HepG2 (cell line): ENCODE results near the gene NT5C3B. TPM values are rescaled to one million over a fixed set of nuclear protein-coding genes. Genes with fewer than 3 reads are reported as not detected.

Experiments used
- AGO2 ChIP-seq: fragments of 200-400 bp; formaldehyde crosslinking; optimal IDR thresholded peaks from 2 replicates; pipeline ENCODE3; 2017; ENCODE audit warnings: mild to moderate bottlenecking, low read depth, low read length, moderate library complexity
- EP300 ChIP-seq, 3 experiments: sonication (generic) in 1 of 3; formaldehyde crosslinking in 1 of 3; IDR thresholded peaks; 2 replicates each; pipeline versions ENCODE4 v1.5.1 to v1.6.1; 2011 to 2020; ENCODE audit warnings: low read depth in 2 of 3, low read length in 2 of 3, borderline replicate concordance in 1 of 3, improper control_type of control experiment in 1 of 3, mild to moderate bottlenecking in 1 of 3, missing genetic modification reagents in 1 of 3, moderate library complexity in 1 of 3
- GPN1 ChIP-seq: sonication (generic); formaldehyde crosslinking; IDR thresholded peaks from 2 replicates; pipeline ENCODE4 v1.5.1; 2020; ENCODE audit warnings: missing genetic modification reagents, borderline replicate concordance
- HDAC1 ChIP-seq: sonication (generic); formaldehyde crosslinking; IDR thresholded peaks from 2 replicates; pipeline ENCODE4 v1.5.1; 2020; ENCODE audit warnings: mild to moderate bottlenecking, missing genetic modification reagents
- HIVEP1 ChIP-seq: sonication (generic); formaldehyde crosslinking; IDR thresholded peaks from 2 replicates; pipeline ENCODE4 v1.4.0; 2020; ENCODE audit warnings: mild to moderate bottlenecking, missing genetic modification reagents
- HNRNPL ChIP-seq: fragments of 200-400 bp; formaldehyde crosslinking; IDR thresholded peaks from 2 replicates; pipeline ENCODE4 v1.6.1; 2017; ENCODE audit warnings: mild to moderate bottlenecking, low read depth, low read length
- KLF9 ChIP-seq: IDR thresholded peaks from 2 replicates; pipeline ENCODE4 v1.6.1; 2016; ENCODE audit warnings: low read depth
- LCORL ChIP-seq, 2 experiments: fragments of 450-650 bp in 1 of 2; sonication (generic) in 1 of 2; formaldehyde crosslinking in 1 of 2; IDR thresholded peaks; 2 replicates each; pipeline versions ENCODE4 v1.5.0 to v1.6.1; 2017 to 2020; ENCODE audit warnings: antibody characterized with exemption in 1 of 2, missing genetic modification reagents in 1 of 2
- NBN ChIP-seq: fragments of 450-650 bp; conservative IDR thresholded peaks from 2 replicates; pipeline ENCODE4 v1.6.1; 2017
- PRMT3 ChIP-seq: sonication (generic); formaldehyde crosslinking; IDR thresholded peaks from 2 replicates; pipeline ENCODE4 v1.8.1; 2022; ENCODE audit warnings: low read depth, mild to moderate bottlenecking, moderate library complexity, missing genetic modification reagents, borderline replicate concordance
- REXO4 ChIP-seq: sonication (generic); formaldehyde crosslinking; IDR thresholded peaks from 2 replicates; pipeline ENCODE4 v1.8.0; 2022; ENCODE audit warnings: missing genetic modification reagents, mild to moderate bottlenecking, borderline replicate concordance
- RORA ChIP-seq: sonication (generic); formaldehyde crosslinking; IDR thresholded peaks from 2 replicates; pipeline ENCODE4 v1.5.0; 2020; ENCODE audit warnings: mild to moderate bottlenecking, missing genetic modification reagents, moderate library complexity
- RXRA ChIP-seq: sonication (generic); formaldehyde crosslinking; IDR thresholded peaks from 2 replicates; pipeline ENCODE4 v1.5.1; 2020; ENCODE audit warnings: missing genetic modification reagents
- SMARCE1 ChIP-seq: fragments of 450-650 bp; IDR thresholded peaks from 2 replicates; pipeline ENCODE4 v1.6.1; 2017; ENCODE audit warnings: borderline replicate concordance
- SP2 ChIP-seq: sonication (generic); formaldehyde crosslinking; IDR thresholded peaks from 2 replicates; pipeline ENCODE4 v1.5.1; 2020; ENCODE audit warnings: mild to moderate bottlenecking, missing genetic modification reagents
- TEAD3 ChIP-seq: optimal IDR thresholded peaks from 2 replicates; pipeline ENCODE3; 2016; ENCODE audit warnings: borderline replicate concordance
- YEATS2 ChIP-seq: sonication (generic); formaldehyde crosslinking; IDR thresholded peaks from 2 replicates; pipeline ENCODE4 v1.4.0; 2020; ENCODE audit warnings: missing genetic modification reagents, borderline replicate concordance
- ZNF225 ChIP-seq: sonication (generic); formaldehyde crosslinking; IDR thresholded peaks from 2 replicates; pipeline ENCODE4 v1.4.0; 2020; ENCODE audit warnings: mild to moderate bottlenecking, missing genetic modification reagents
- ZNF263 ChIP-seq: sonication (generic); formaldehyde crosslinking; IDR thresholded peaks from 2 replicates; pipeline ENCODE4 v1.4.0; 2020; ENCODE audit warnings: missing genetic modification reagents
- ZNF569 ChIP-seq: sonication (generic); formaldehyde crosslinking; IDR thresholded peaks from 2 replicates; pipeline ENCODE4 v1.5.0; 2020; ENCODE audit warnings: mild to moderate bottlenecking, missing genetic modification reagents, moderate library complexity, borderline replicate concordance
- ZNF570 ChIP-seq: sonication (generic); formaldehyde crosslinking; IDR thresholded peaks from 2 replicates; pipeline ENCODE4 v1.4.0; 2020; ENCODE audit warnings: mild to moderate bottlenecking, missing genetic modification reagents, borderline replicate concordance
- ZNF672 ChIP-seq: sonication (generic); formaldehyde crosslinking; IDR thresholded peaks from 2 replicates; pipeline ENCODE4 v1.8.1; 2022; ENCODE audit warnings: missing genetic modification reagents
- ZNF720 ChIP-seq: sonication (generic); formaldehyde crosslinking; IDR thresholded peaks from 2 replicates; pipeline ENCODE4 v1.4.0; 2020; ENCODE audit warnings: missing genetic modification reagents
- ZNF724P ChIP-seq: sonication (generic); formaldehyde crosslinking; IDR thresholded peaks from 2 replicates; pipeline ENCODE4 v1.8.0; 2022; ENCODE audit warnings: missing genetic modification reagents, borderline replicate concordance
- polyA plus RNA-seq, 8 experiments: library from polyadenylated mRNA; depleted of rRNA in 3 of 8; stranded (reverse) in 7 of 8; unstranded in 1 of 8; fragments of >200 nt; fragmentation: Illumina TruSeq in 4 of 8; extraction: Trizol in 4 of 8; gene quantifications; 2 replicates each; pipeline versions ENCODE4 v1.2.1 to v1.2.3, GENCODE V29; 2011 to 2016; ENCODE audit warnings: low read depth in 4 of 8, missing spikeins in 1 of 8, mixed read lengths in 1 of 8; ENCODE audit not compliant: insufficient read depth in 1 of 8
- total RNA-seq, 5 experiments: library from RNA; depleted of rRNA; stranded (reverse); fragments of >200 nt; fragmentation: Illumina TruSeq; extraction: Trizol; gene quantifications; 2 replicates each; pipeline ENCODE4 v1.2.3, GENCODE V29; 2016; ENCODE audit warnings: low read depth in 1 of 5
- TF ChIP-seq, protein P1 (sequence below): sonication (generic); formaldehyde crosslinking; IDR thresholded peaks from 2 replicates; pipeline ENCODE4 v1.5.0; 2020; ENCODE audit warnings: missing genetic modification reagents
- TF ChIP-seq, protein P2 (sequence below): IDR thresholded peaks from 2 replicates; pipeline ENCODE4 v1.6.1; 2016
- TF ChIP-seq, protein P3 (sequence below), 2 experiments: fragments of 450-650 bp in 1 of 2; sonication (generic) in 1 of 2; formaldehyde crosslinking; IDR thresholded peaks; 2 replicates each; pipeline versions ENCODE4 v1.5.0 to v1.8.0; 2020 to 2022; ENCODE audit warnings: mild to moderate bottlenecking in 1 of 2, missing genetic modification reagents in 1 of 2

The NT5C3B gene
- total and polyA plus RNA-seq, 2 of the 13 experiments (the other 11 are each of a cell fraction or from before 2014, with no cell fraction given), result 104 to 126 TPM

DNA sequence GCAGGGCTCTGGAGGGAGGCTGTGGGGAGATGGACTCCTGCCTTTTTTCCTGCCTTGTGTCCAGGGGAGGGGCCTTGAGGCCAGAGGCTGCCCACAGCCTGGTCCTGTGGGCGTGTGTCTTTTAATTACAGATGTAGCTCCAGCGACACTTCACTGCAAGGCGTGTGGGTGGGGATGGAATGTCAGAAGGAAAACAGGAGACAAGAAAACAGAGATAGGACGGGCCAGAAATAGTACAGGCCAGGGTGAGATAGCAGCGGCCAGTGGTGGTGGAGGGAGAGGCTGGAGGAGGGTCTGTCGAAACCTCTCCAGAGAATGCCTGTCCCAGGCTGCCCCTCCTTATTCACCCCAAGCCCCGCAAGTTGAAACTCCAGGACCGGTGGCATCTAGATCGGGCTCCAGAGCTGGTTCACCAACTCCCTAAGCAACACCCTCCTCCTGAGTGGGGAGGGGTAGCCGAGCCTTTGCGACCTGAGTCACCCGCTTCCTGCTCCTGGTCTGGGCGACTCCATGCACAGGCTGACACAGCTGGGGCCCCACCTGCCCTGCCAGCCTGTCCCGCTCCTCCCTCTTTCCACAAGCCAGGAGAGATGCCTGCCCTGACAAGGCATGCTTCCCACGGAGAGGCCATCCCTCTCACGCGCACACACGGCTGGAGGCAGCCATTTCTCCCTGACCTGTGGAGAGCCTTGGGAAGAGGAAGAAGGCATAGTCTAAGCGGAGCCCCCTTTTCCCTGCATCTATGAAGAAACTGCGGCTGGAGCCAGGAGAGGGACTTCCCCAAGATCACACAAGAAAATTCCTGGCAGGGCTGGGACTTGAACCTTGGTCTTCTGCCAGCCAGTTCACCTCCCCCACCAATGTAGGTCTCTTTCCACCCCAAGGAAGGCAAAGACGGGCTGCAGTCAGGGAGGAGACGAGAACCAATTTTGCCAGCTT is 42.9 kb downstream of the NT5C3B start (continued):
- TF ChIP-seq ZNF263 (CRISPR knock-in tag), result 0 out of 2 replicates have a peak, but pooled peaks have one; percentile 17
- TF ChIP-seq REXO4 (CRISPR knock-in tag), result no peak
- 0 out of 2 replicates have a peak, but pooled peaks have one; percentile 64 for TF ChIP-seq ZNF569 (CRISPR knock-in tag)
- TF ChIP-seq PRMT3 (CRISPR knock-in tag), result no peak
- TF ChIP-seq RORA (CRISPR knock-in tag), result no peak
- no peak for TF ChIP-seq NBN
- no peak for TF ChIP-seq SP2
- TF ChIP-seq HNRNPL, result peak; percentile 90
- TF ChIP-seq ZNF570, result no peak
- TF ChIP-seq SMARCE1, result no peak
- TF ChIP-seq YEATS2 (CRISPR knock-in tag), result peak; percentile 56; the same call in 1 of the 2 replicates
- TF ChIP-seq, protein P1, sequence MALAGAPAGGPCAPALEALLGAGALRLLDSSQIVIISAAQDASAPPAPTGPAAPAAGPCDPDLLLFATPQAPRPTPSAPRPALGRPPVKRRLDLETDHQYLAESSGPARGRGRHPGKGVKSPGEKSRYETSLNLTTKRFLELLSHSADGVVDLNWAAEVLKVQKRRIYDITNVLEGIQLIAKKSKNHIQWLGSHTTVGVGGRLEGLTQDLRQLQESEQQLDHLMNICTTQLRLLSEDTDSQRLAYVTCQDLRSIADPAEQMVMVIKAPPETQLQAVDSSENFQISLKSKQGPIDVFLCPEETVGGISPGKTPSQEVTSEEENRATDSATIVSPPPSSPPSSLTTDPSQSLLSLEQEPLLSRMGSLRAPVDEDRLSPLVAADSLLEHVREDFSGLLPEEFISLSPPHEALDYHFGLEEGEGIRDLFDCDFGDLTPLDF, result no peak
- TF ChIP-seq AGO2, result no peak
- TF ChIP-seq, protein P2, sequence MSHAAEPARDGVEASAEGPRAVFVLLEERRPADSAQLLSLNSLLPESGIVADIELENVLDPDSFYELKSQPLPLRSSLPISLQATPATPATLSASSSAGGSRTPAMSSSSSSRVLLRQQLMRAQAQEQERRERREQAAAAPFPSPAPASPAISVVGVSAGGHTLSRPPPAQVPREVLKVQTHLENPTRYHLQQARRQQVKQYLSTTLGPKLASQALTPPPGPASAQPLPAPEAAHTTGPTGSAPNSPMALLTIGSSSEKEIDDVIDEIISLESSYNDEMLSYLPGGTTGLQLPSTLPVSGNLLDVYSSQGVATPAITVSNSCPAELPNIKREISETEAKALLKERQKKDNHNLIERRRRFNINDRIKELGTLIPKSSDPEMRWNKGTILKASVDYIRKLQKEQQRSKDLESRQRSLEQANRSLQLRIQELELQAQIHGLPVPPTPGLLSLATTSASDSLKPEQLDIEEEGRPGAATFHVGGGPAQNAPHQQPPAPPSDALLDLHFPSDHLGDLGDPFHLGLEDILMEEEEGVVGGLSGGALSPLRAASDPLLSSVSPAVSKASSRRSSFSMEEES, result no peak
- TF ChIP-seq HDAC1 (CRISPR knock-in tag), result peak; percentile 66
- TF ChIP-seq GPN1 (CRISPR knock-in tag), result no peak
- no peak for TF ChIP-seq ZNF225
- TF ChIP-seq LCORL (IDR thresholded peaks at IDR 0.05), result no peak
- peak; percentile 56; the same call in 1 of the 2 replicates for TF ChIP-seq LCORL (CRISPR knock-in tag; IDR thresholded peaks at IDR 0.05)
- TF ChIP-seq EP300 (IDR thresholded peaks at IDR 0.05; ENCODE audit: low read depth in 2 of 2, low read length in 2 of 2), result no peak; a peak in 1 of 4 replicates
- no peak for TF ChIP-seq EP300 (CRISPR knock-in tag; IDR thresholded peaks at IDR 0.05; ENCODE audit: borderline replicate concordance)
- TF ChIP-seq TEAD3 (CRISPR knock-in tag), result peak; percentile 38
- no peak for TF ChIP-seq ZNF672
- TF ChIP-seq, protein P3, sequence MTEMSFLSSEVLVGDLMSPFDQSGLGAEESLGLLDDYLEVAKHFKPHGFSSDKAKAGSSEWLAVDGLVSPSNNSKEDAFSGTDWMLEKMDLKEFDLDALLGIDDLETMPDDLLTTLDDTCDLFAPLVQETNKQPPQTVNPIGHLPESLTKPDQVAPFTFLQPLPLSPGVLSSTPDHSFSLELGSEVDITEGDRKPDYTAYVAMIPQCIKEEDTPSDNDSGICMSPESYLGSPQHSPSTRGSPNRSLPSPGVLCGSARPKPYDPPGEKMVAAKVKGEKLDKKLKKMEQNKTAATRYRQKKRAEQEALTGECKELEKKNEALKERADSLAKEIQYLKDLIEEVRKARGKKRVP (CRISPR knock-in tag; IDR thresholded peaks at IDR 0.05), result no peak
- peak; percentile 52 for TF ChIP-seq RXRA
- TF ChIP-seq ZNF724P (CRISPR knock-in tag), result no peak
- TF ChIP-seq HIVEP1 (CRISPR knock-in tag), result no peak; the same call in 1 of the 2 replicates
- no peak for TF ChIP-seq KLF9
- TF ChIP-seq ZNF720 (CRISPR knock-in tag), result no peak
